RWPE2 (cell line): ENCODE results near the gene CIPC.

ENCODE experiments used
- ATAC-seq: fragments of 200-7000 bp; cut with Tn5 transposase; 3 replicates; pipeline ENCODE4 v1.9.1; 2021; ENCODE audit warnings: low read depth
- DNase-seq: peaks from one replicate; pipeline ENCODE4 v3.0.0-alpha.2; 2020; ENCODE audit warnings: low spot score
- H3K27ac ChIP-seq: fragments of 450-650 bp; 2 replicates; pipeline ENCODE4 v1.5.1; 2017; ENCODE audit warnings: mild to moderate bottlenecking; ENCODE audit not compliant: poor library complexity, severe bottlenecking
- H3K27me3 ChIP-seq: fragments of 250-450 bp; sonication (Bioruptor Pico); 2 replicates; pipeline ENCODE4 v1.5.1; 2021; ENCODE audit warnings: mild to moderate bottlenecking, moderate library complexity; ENCODE audit not compliant: insufficient read depth, poor library complexity, severe bottlenecking
- H3K36me3 ChIP-seq: fragments of 250-450 bp; sonication (Bioruptor Pico); 2 replicates; pipeline ENCODE4 v1.5.1; 2020; ENCODE audit warnings: low read depth, mild to moderate bottlenecking, moderate library complexity
- H3K4me1 ChIP-seq: fragments of 250-450 bp; sonication (Bioruptor Pico); 2 replicates; pipeline ENCODE4 v1.5.1; 2021; ENCODE audit warnings: mild to moderate bottlenecking, moderate library complexity; ENCODE audit not compliant: insufficient read depth, poor library complexity, severe bottlenecking
- H3K4me3 ChIP-seq: fragments of 250-450 bp; sonication (Bioruptor Pico); 2 replicates; pipeline ENCODE4 v1.5.1; 2021; ENCODE audit warnings: mild to moderate bottlenecking, moderate library complexity; ENCODE audit not compliant: severe bottlenecking
- H3K9me3 ChIP-seq: fragments of 250-450 bp; sonication (Bioruptor Pico); 2 replicates; pipeline ENCODE4 v1.5.1; 2021; ENCODE audit warnings: mild to moderate bottlenecking, moderate library complexity; ENCODE audit not compliant: severe bottlenecking
- CTCF ChIP-seq: fragments of 450-650 bp; IDR thresholded peaks from one replicate; pipeline ENCODE4 v1.5.1; 2017; ENCODE audit warnings: mild to moderate bottlenecking, moderate library complexity; ENCODE audit not compliant: poor library complexity, severe bottlenecking

Gene CIPC

GRCh38 chr14:77109656-77110055 is 11.6 kb downstream of the CIPC start:
- H3K4me3 ChIP-seq: no peak overlapping the region

GRCh38 chr14:77110286-77110685 is 12.2 kb downstream of the CIPC start:
- DNase-seq: no peak
- Histone ChIP-seq H3K4me3 (no peak overlapping the region), H3K9me3 (no peaks in the 10 kb centered on the region), H3K4me1 (no peaks in the 10 kb centered on the region), H3K27ac (no peak overlapping the region), H3K27me3 (no peaks in the 10 kb centered on the region), H3K36me3 (peaks cover 70% of the 10 kb centered on the region)
- no peak for TF ChIP-seq CTCF
- ATAC-seq: no peak

More at GRCh38 chr14:77109656-77110055, 11.6 kb downstream of the CIPC start:
- H3K9me3 ChIP-seq: no peaks in the 10 kb centered on the region
- no peak for TF ChIP-seq CTCF
- no peak overlapping the region for H3K27ac ChIP-seq
- no peaks in the 10 kb centered on the region for H3K27me3 ChIP-seq
- H3K4me1 ChIP-seq: no peaks in the 10 kb centered on the region
- H3K36me3 ChIP-seq: peaks cover 72% of the 10 kb centered on the region
- DNase-seq: no peak
- no peak for ATAC-seq

- H3K36me3 ChIP-seq: peaks cover 64% of the 10 kb centered on the region
- H3K4me1 ChIP-seq: no peaks in the 10 kb centered on the region
- ATAC-seq (no peak), DNase-seq (no peak)
- H3K27ac ChIP-seq: no peak overlapping the region
- no peak overlapping the region for H3K4me3 ChIP-seq
- no peaks in the 10 kb centered on the region for H3K27me3 ChIP-seq
- no peak for TF ChIP-seq CTCF
- no peaks in the 10 kb centered on the region for H3K9me3 ChIP-seq
Measured at GRCh38 chr14:77111021-77111420, 13.0 kb downstream of the CIPC start.

- Histone ChIP-seq H3K27me3 (no peaks in the 10 kb centered on the region), H3K27ac (no peak overlapping the region), H3K9me3 (no peaks in the 10 kb centered on the region), H3K4me3 (no peak overlapping the region), H3K4me1 (no peaks in the 10 kb centered on the region), H3K36me3 (peaks cover 50% of the 10 kb centered on the region)
- DNase-seq (no peak), ATAC-seq (no peak)
- TF ChIP-seq CTCF: no peak
Measured at GRCh38 chr14:77113644-77114043, 15.6 kb downstream of the CIPC start.

- Histone ChIP-seq H3K27ac (no peak overlapping the region), H3K36me3 (peaks cover 42% of the 10 kb centered on the region), H3K27me3 (no peaks in the 10 kb centered on the region), H3K4me3 (no peak overlapping the region), H3K9me3 (no peaks in the 10 kb centered on the region), H3K4me1 (no peaks in the 10 kb centered on the region)
- ATAC-seq (no peak), DNase-seq (no peak)
- no peak for TF ChIP-seq CTCF
Measured at GRCh38 chr14:77114609-77115008, 16.6 kb downstream of the CIPC start.
